Parathyroid adenoma (tissue), 2 donors: ENCODE measurements around the gene LHFPL6.

ENCODE experiments used
- H2AFZ ChIP-seq: fragments of 300-600 bp; sonication (generic); one replicate; pipeline ENCODE4 v1.7.0; 2017; ENCODE audit warnings: antibody characterized with exemption, mild to moderate bottlenecking
- H3K27ac ChIP-seq: fragments of 300-600 bp; sonication (generic); one replicate; pipeline ENCODE4 v1.7.0; 2017
- H3K27me3 ChIP-seq: fragments of 300-600 bp; sonication (generic); one replicate; pipeline ENCODE4 v1.7.0; 2017; ENCODE audit warnings: low read length; ENCODE audit not compliant: control insufficient read depth, insufficient read depth
- H3K36me3 ChIP-seq: fragments of 300-600 bp; sonication (generic); one replicate; pipeline ENCODE4 v1.7.0; 2017; ENCODE audit warnings: low read length; ENCODE audit not compliant: control insufficient read depth, insufficient read depth
- H3K4me1 ChIP-seq: fragments of 300-600 bp; sonication (generic); one replicate; pipeline ENCODE4 v1.7.0; 2017; ENCODE audit warnings: control low read depth
- H3K4me2 ChIP-seq: fragments of 300-600 bp; sonication (generic); one replicate; pipeline ENCODE4 v1.7.0; 2017; ENCODE audit warnings: low read length
- H3K4me3 ChIP-seq: fragments of 300-600 bp; sonication (generic); one replicate; pipeline ENCODE4 v1.7.0; 2017; ENCODE audit warnings: low read depth, low read length
- H3K79me2 ChIP-seq: fragments of 300-600 bp; sonication (generic); one replicate; pipeline ENCODE4 v1.7.0; 2017; ENCODE audit warnings: control low read depth
- H3K9ac ChIP-seq: fragments of 300-600 bp; sonication (generic); one replicate; pipeline ENCODE4 v1.7.0; 2017; ENCODE audit warnings: mild to moderate bottlenecking
- H3K9me3 ChIP-seq: fragments of 300-600 bp; sonication (generic); one replicate; pipeline ENCODE4 v1.7.0; 2017; ENCODE audit warnings: low read length; ENCODE audit not compliant: control insufficient read depth
- CTCF ChIP-seq: fragments of 300-600 bp; sonication (generic); IDR thresholded peaks from one replicate; pipeline ENCODE4 v1.7.0; 2017; ENCODE audit warnings: antibody characterized with exemption, mild to moderate bottlenecking
- donor health status: primary hyperparathyroidism.

The LHFPL6 gene

DNA sequence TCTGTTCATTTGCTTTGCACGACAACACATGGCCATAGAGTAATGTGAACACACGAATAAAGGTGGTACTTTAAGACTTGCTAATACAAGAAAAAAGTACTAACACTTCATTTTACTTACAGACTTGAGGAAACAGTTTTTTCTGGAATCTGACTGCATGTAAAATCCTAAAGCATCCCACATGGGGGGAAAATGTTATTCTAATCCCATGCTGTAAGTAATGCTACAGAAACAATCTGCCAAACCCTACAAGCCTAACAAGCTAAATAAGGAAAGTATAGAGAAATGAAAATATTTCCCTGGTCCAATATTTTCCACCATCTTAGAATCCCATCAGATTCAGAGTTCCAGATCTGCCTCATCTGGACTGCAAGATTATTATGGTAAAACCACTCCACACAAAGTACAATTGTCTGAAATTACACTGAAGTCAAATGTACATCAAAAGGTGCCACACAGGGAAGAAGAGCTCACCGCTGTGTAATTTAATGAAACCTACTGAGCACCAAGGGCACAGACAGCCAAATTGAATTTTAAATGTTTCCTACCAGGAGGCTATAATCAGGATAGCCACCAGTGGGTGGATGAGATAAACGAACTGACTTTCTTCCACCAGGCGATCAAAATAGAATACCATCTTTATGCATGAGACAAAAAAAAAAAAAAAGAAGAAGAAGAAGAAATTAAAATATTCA is 22.0 kb downstream of the LHFPL6 start:
- no peaks in the 10 kb centered on the region for H3K79me2 ChIP-seq
- no peak overlapping the region for H3K4me2 ChIP-seq

DNA sequence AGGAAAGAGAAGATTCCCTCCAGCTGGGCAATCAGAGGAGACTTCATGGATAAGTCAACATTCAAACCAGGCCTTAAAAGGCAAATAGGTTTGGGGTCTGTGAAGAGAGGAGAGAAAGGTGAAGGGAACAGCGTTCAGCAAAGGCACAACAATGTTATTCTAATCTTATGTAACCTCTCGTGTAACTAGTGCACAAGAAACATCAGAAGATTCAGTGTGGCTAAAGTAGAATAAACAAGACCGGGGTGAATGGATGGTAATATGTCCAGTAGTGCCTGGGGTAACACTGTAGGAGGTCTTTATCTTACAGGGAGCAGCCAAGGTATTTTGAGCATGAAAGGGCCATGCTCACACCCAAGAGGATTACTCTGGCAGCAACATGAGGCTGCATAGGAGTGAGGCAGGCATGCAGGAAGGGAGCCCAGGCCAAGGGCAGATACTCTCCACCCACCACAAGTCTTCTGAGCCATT is 24.1 kb downstream of the LHFPL6 start:
- no peak for TF ChIP-seq CTCF
- Histone ChIP-seq H3K4me1 (no peaks in the 10 kb centered on the region), H3K36me3 (no peaks in the 10 kb centered on the region)

More for the DNA sequence above, 22.0 kb downstream of the LHFPL6 start:
- no peaks in the 10 kb centered on the region for H3K4me1 ChIP-seq
- no peak overlapping the region for H3K9ac ChIP-seq
- H3K36me3 ChIP-seq = no peaks in the 10 kb centered on the region
- no peak overlapping the region for H2AFZ ChIP-seq
- TF ChIP-seq CTCF = no peak
- H3K9me3 ChIP-seq = no peaks in the 10 kb centered on the region
- H3K27ac ChIP-seq = no peak overlapping the region
- no peak overlapping the region for H3K4me3 ChIP-seq
- H3K27me3 ChIP-seq = no peaks in the 10 kb centered on the region

GRCh38 chr13:39577838-39578491 is 25.0 kb downstream of the LHFPL6 start:
- Histone ChIP-seq H3K4me3 (no peak overlapping the region), H3K36me3 (no peaks in the 10 kb centered on the region), H3K4me2 (no peak overlapping the region), H3K79me2 (no peaks in the 10 kb centered on the region), H3K4me1 (no peaks in the 10 kb centered on the region), H3K9me3 (no peaks in the 10 kb centered on the region), H3K27me3 (no peaks in the 10 kb centered on the region), H3K27ac (no peak overlapping the region), H3K9ac (no peak overlapping the region), H2AFZ (no peak overlapping the region)
- TF ChIP-seq CTCF = no peak

More for the DNA sequence above, 24.1 kb downstream of the LHFPL6 start:
- no peaks in the 10 kb centered on the region for H3K79me2 ChIP-seq
- H3K27ac ChIP-seq = no peak overlapping the region
- H3K4me3 ChIP-seq = no peak overlapping the region
- H3K27me3 ChIP-seq = no peaks in the 10 kb centered on the region
- no peaks in the 10 kb centered on the region for H3K9me3 ChIP-seq
- H2AFZ ChIP-seq = no peak overlapping the region
- no peak overlapping the region for H3K4me2 ChIP-seq
- H3K9ac ChIP-seq = no peak overlapping the region

- Histone ChIP-seq H3K36me3 (no peaks in the 10 kb centered on the region), H3K4me2 (no peak overlapping the region), H3K79me2 (no peaks in the 10 kb centered on the region), H3K27ac (no peak overlapping the region), H3K4me3 (no peak overlapping the region), H3K9me3 (no peaks in the 10 kb centered on the region), H2AFZ (no peak overlapping the region), H3K4me1 (no peaks in the 10 kb centered on the region), H3K9ac (no peak overlapping the region), H3K27me3 (no peaks in the 10 kb centered on the region)
- no peak for TF ChIP-seq CTCF
These were observed 25.8 kb downstream of the LHFPL6 start for GRCh38 chr13:39577203-39577602.
